Middle frontal gyrus (tissue), 1 donor: ENCODE data around the gene DIP2B.
"Not testable (repeated sequence)": the region's sequence is repeated elsewhere in the genome, so short reads cannot be mapped to it uniquely, and the experiment has no call there.

Experiments
- DNase-seq: peaks from one replicate; pipeline ENCODE4 v3.0.0-alpha.2; 2015; ENCODE audit warnings: low spot score; ENCODE audit errors: extremely low spot score

Gene DIP2B

DNA sequence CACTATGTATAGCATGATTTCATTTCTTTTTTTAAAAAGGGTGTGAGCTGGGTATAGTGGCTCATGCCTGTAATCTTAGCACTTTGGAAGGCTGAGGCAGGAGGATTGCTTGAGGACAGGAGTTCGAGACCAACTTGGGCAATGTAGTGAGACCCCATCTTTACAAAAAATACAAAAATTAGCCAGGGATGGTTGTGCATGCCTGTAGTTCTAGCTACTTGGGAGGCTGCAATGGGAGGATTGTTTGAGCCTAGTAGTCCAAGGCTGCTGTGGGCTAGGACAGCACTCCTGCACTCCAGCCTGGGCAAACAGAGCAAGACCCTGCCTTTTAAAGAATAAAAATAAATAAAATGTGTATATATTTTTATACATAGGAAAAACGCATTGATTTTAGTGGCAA is 43.0 kb downstream of the DIP2B start:
- no peak for DNase-seq

- DNase-seq: no peak
Measured at GRCh38 chr12:50549885-50550284, 45.1 kb downstream of the DIP2B start.

DNA sequence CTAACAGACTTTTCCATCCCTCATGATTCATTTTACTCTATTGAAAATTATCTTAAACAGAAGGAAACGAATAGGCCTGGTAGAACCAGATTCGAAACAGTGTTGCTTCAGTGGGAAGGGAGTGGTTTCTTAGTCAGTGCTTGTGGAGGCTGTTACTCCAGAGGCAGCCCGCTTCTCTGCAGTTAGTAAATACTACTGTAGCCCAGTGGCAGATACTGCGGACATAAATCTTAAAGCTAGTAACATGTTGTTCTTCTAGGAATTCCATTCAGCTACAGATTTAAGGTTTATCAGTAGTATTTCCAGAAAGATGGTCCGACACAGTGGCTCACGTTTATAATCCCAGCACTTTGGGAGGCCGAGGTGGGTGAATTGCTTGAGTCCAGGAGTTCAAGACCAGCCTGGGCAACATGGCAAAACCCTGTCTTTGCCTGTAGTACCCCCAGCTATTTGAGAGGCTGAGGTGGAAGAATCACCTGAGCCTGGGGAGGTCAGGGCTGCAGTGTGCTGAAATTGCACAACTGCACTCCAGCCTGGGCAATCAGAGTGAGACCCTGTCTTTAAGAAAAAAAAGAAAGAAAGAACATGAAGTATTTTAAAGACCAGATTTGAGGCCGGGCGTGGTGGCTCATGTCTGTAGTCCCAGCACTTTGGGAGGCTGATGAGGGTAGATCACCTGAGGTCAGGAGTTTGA is 45.9 kb downstream of the DIP2B start:
- no peak for DNase-seq

DNA sequence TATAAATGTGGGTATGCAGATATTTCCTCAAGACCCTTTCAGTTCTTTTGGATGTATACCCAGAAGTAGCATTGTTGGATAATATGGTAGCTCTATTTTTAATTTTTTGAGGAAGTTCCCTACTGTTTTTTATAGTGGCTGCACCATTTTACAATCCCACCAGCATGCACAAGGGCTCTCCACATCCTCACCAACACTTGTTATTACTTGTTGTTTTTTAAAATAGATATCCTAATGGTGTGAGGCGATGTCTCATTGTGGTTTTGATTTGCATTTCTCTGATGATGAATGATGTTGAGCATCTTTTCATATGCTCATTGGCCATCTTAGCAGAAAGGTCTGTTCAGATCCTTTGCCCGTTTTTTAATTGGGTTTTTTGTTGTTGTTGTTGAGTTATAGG is 47.1 kb downstream of the DIP2B start:
- no peak for DNase-seq

- DNase-seq: no peak
Measured at GRCh38 chr12:50554651-50555050, 49.9 kb downstream of the DIP2B start.

DNA sequence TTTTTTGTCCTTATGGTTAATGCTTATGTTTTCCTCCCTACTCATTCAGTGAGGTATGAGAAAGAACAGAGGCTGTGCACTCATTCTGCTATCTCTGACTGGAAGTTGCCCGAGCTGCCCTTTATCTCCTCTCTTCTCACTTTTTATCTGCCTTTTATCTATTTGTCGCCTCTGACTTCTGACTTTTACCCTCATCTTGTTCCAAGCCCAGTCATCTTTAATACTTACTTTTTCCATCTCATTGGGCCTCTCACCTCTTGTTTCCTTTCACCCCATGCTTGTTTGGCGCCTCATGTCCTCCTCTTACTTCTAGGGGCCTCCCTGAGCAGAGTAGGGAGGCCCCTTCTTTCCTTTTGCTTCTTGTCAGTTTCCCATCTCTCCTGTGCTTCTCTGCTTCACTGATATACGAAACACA is 50.7 kb downstream of the DIP2B start:
- no peak for DNase-seq

DNA sequence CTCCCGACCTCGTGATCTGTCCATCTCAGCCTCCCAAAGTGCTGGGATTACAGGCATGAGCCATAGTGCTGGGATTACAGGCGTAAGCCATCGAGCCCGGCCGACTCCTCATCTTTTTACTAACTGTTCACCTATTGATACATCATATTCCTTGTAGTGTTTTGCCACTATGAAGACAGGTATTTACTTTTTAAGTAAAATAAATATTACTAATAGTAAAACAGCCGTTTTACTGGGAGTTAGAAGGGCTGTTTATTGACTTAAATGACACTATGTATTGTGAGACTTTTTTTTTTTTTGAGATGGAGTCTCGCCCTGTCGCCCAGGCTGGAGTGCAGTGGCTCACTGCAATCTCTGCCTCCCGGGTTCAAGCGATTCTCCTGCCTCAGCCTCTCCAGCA is 51.5 kb downstream of the DIP2B start:
- no peak for DNase-seq

- DNase-seq: not testable (repeated sequence)
Measured at GRCh38 chr12:50556796-50557195, 52.0 kb downstream of the DIP2B start.

DNA sequence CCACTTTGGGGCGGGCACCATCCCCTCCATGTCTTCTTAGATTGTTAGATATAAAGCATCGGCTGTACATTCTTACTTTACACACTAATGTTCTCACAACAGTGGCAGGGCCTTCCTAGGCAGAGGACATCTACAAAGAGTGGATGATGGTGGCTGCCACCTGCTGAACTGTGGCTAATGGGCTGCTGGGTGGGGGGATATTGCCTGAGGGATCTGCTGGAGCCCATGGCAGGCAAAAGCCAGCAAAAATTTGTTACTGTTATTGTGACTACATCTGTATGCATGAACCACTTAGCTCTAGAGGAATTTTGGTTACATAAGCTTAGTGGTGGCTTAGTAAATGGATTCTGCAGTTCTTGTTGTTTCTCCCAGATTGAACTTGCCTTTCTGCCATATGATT is 52.6 kb downstream of the DIP2B start:
- no peak for DNase-seq

DNA sequence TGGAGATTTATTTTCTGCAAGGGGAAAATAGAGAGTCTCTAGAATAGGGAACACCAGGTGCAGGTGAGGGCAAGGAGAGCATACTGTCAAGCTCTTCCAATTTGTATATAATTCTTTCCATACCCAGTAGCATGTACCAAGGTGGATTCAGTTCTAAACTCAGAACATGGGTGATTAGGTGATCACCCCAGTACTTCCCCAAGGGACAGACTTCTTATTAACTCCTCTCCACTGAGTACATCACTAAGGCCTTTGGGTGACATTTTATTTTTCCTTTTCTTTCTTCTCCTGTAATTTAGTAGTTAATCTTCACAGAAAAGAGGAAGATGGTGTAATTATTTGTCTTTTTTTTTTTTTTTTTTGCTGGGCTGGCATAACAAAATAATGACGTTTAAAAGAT is 54.2 kb downstream of the DIP2B start:
- no peak for DNase-seq

- no peak for DNase-seq
Measured at GRCh38 chr12:50562520-50563433, 58.0 kb downstream of the DIP2B start.

DNA sequence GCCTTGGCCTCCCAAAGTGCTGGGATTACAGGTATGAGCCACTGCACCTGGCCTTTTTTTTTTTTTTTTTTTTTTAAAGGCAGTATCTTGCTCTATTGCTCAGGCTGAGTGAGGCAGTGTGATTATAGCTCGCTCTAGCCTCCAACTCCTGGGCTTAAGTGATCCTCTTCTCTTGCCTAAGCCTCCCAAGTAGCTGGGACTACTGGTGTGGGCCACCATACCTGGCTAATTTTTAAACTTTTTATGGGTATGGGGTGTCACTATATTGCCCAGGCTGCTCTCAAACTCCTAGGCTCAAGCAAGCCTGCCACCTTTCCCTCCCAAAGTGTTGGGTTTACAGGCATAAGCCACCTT is 58.6 kb downstream of the DIP2B start:
- no peak for DNase-seq

- no peak for DNase-seq
Measured at GRCh38 chr12:50564237-50564947, 59.6 kb downstream of the DIP2B start.

- no peak for DNase-seq
Measured at GRCh38 chr12:50564948-50565297, 60.1 kb downstream of the DIP2B start.

DNA sequence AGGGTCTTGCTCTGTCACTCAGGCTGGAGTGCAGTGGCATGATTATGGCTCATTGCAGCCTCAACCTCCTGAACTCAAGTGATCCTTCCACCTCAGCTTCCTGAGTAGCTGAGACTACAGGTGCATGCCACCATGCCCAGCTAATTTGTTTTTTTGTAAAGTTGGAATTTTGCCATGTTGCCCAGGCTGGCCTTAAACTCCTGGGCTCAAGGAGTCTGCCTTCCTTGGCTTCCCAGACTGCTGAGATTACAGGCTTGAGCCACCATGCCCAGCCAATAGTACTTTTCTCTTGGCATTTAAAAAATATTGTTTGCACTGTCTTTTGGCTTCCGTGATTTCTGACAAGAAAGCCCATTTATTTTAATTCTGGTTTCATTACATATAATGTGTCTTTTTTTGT is 61.3 kb downstream of the DIP2B start:
- DNase-seq: no peak

- DNase-seq: no peak
Measured at GRCh38 chr12:50567926-50568325, 63.1 kb downstream of the DIP2B start.

GRCh38 chr12:50568338-50569091 is 63.7 kb downstream of the DIP2B start:
- no peak for DNase-seq

GRCh38 chr12:50569321-50569720 is 64.5 kb downstream of the DIP2B start:
- no peak for DNase-seq

DNA sequence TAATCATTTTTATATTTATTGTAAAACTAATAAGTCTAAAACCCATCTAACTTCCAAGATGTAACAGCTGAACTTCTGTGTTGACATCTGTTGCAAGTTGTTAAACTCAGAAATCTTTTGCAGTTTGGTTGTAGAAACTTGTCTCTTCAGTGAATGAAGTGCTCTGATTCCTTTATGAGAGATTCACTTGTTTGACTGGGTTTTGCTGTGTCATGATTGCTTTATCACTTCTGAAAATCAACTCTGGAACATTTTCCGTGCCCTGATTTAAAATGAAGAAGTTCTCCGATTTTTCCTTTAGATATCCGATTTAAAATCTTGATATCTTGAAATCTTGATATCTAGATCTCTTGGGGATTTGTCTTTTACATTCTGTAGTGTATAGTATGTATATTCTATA is 65.1 kb downstream of the DIP2B start:
- no peak for DNase-seq

GRCh38 chr12:50571786-50572185 is 67.0 kb downstream of the DIP2B start:
- DNase-seq: no peak

GRCh38 chr12:50572287-50572686 is 67.5 kb downstream of the DIP2B start:
- DNase-seq: no peak

DNA sequence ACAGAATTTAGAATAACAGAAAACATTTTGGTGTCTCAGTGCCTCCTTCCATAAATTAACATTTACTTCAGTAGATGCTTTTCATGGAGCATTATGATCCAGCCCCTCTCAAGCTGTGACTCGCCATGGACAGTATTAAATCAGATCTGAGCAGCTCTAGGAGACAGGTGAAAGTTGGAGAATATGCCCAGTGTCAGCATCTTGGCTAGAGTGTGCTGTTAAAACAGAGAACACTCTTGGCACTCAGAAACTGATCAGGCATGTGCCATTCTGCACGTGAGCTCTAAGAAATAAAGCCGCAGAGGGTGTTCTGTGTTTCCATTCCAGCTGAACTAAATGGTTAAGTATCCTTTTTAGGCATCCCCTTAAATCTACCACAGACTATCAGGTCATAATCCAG is 68.0 kb downstream of the DIP2B start:
- DNase-seq: no peak
